Glutamatergic neuron (in vitro differentiated cells): ENCODE data around the gene PRR7. TPM values are rescaled to one million over a fixed set of nuclear protein-coding genes. Genes with fewer than 3 reads are reported as not detected.

Source experiments
- DNase-seq: peaks from one replicate; pipeline ENCODE4 v3.0.0; 2022
- H3K27ac Mint-ChIP-seq: one replicate; pipeline ENCODE4 v1.8.0; 2020; ENCODE audit warnings: mild to moderate bottlenecking, mixed read lengths, inconsistent platforms; ENCODE audit not compliant: unreplicated experiment
- H3K27me3 Mint-ChIP-seq: one replicate; pipeline ENCODE4 v1.8.0; 2020; ENCODE audit warnings: mild to moderate bottlenecking, moderate library complexity, mixed read lengths, inconsistent platforms; ENCODE audit not compliant: unreplicated experiment
- H3K36me3 Mint-ChIP-seq: one replicate; pipeline ENCODE4 v1.8.0; 2020; ENCODE audit warnings: mild to moderate bottlenecking, mixed read lengths, inconsistent platforms; ENCODE audit not compliant: unreplicated experiment
- H3K4me1 Mint-ChIP-seq: one replicate; pipeline ENCODE4 v1.8.0; 2020; ENCODE audit warnings: mild to moderate bottlenecking, low read depth, mixed read lengths, inconsistent platforms; ENCODE audit not compliant: unreplicated experiment
- H3K4me3 Mint-ChIP-seq: one replicate; pipeline ENCODE4 v1.8.0; 2020; ENCODE audit warnings: mild to moderate bottlenecking, mixed read lengths, inconsistent platforms; ENCODE audit not compliant: unreplicated experiment
- H3K9me3 Mint-ChIP-seq: one replicate; pipeline ENCODE4 v1.8.0; 2020; ENCODE audit warnings: mild to moderate bottlenecking, moderate library complexity, mixed read lengths, inconsistent platforms; ENCODE audit not compliant: unreplicated experiment
- CTCF ChIP-seq: fragments of 200-600 bp; sonication (generic); IDR thresholded peaks from one replicate; pipeline ENCODE4 v1.5.0; 2021; ENCODE audit not compliant: partially characterized antibody, unreplicated experiment
- total RNA-seq: library from RNA; stranded (reverse); fragmentation: NEBNext Ultra II Directional; extraction: Animal tissue kit (Norgen Biotek cat#: 25700); gene quantifications from one replicate; pipeline ENCODE4 v1.2.1, GENCODE V29; 2021; ENCODE audit not compliant: unreplicated experiment

The PRR7 gene
- total RNA-seq, 1 donor from 2014 or later: 4.1 TPM

GRCh38 chr5:177443144-177443983 is 3.2 kb upstream of the PRR7 start:
- H3K9me3 Mint-ChIP-seq: peaks cover 21% of the 10 kb centered on the region
- H3K27ac Mint-ChIP-seq: no peak overlapping the region
- H3K4me3 Mint-ChIP-seq: no peak overlapping the region
- H3K27me3 Mint-ChIP-seq: peaks cover 16% of the 10 kb centered on the region
- H3K36me3 Mint-ChIP-seq: peaks cover 5% of the 10 kb centered on the region
- DNase-seq: no peak
- TF ChIP-seq CTCF: no peak
- peaks cover 19% of the 10 kb centered on the region for H3K4me1 Mint-ChIP-seq

GRCh38 chr5:177444106-177445051 is 2.2 kb upstream of the PRR7 start:
- DNase-seq: no peak
- peaks cover 5% of the 10 kb centered on the region for H3K36me3 Mint-ChIP-seq
- peaks cover 22% of the 10 kb centered on the region for H3K27me3 Mint-ChIP-seq
- no peak for TF ChIP-seq CTCF
- H3K9me3 Mint-ChIP-seq: peaks cover 23% of the 10 kb centered on the region
- peak overlapping the region; percentile 3 for H3K4me3 Mint-ChIP-seq
- H3K4me1 Mint-ChIP-seq: peaks cover 19% of the 10 kb centered on the region
- peak overlapping the region; percentile 10 for H3K27ac Mint-ChIP-seq

- Mint-ChIP-seq H3K9me3 (peaks cover 18% of the 10 kb centered on the region), H3K4me1 (peaks cover 19% of the 10 kb centered on the region), H3K36me3 (no peaks in the 10 kb centered on the region), H3K27ac (peak overlapping the region; percentile 71), H3K27me3 (peaks cover 22% of the 10 kb centered on the region), H3K4me3 (peak overlapping the region; percentile 73)
- no peak for TF ChIP-seq CTCF
- no peak for DNase-seq
Observed at GRCh38 chr5:177445052-177445916, 1.3 kb upstream of the PRR7 start.

- H3K9me3 Mint-ChIP-seq: peaks cover 20% of the 10 kb centered on the region
- peak overlapping the region; percentile 73 for H3K4me3 Mint-ChIP-seq
- H3K36me3 Mint-ChIP-seq: no peaks in the 10 kb centered on the region
- H3K27me3 Mint-ChIP-seq: peaks cover 25% of the 10 kb centered on the region
- peak overlapping the region; percentile 71 for H3K27ac Mint-ChIP-seq
- peaks cover 16% of the 10 kb centered on the region for H3K4me1 Mint-ChIP-seq
- TF ChIP-seq CTCF: no peak
- no peak for DNase-seq
Observed at GRCh38 chr5:177445917-177446199, 756 bp upstream of the PRR7 start.
